Esophagus squamous epithelium (tissue), 4 donors: ENCODE measurements around the gene CTCF.

Source experiments
- POLR2A ChIP-seq, 4 donors: fragments of 450-650 bp; IDR thresholded peaks; one replicate each; pipeline ENCODE4 v1.6.1; 2017; ENCODE audit warnings: antibody characterized with exemption in 4 of 4, mild to moderate bottlenecking in 4 of 4, moderate library complexity in 3 of 4
- TF ChIP-seq, protein P1 (sequence below), 6 experiments: fragments of 450-650 bp in 4 of 6; fragments of 200-600 bp in 2 of 6; sonication (generic) in 2 of 6; IDR thresholded peaks; one replicate each; pipeline ENCODE4 v1.5.1; 2016 to 2019; ENCODE audit warnings: antibody characterized with exemption in 6 of 6, mild to moderate bottlenecking in 4 of 6, moderate library complexity in 4 of 6

DNA sequence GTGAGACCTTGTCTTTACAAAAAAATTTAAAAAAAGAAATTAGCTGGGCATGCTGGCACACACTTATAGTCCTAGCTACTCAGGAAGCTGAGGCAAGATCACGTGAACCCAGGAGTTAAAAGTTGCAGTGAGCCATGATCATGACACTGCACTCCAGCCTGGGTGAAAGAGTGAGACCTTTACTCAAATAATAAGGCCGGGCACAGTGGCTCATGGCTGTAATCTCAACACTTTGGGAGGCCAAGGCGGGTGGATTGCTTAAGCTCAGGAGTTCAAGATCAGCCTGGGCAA is 45.2 kb upstream of the CTCF start:
- TF ChIP-seq, protein P1, sequence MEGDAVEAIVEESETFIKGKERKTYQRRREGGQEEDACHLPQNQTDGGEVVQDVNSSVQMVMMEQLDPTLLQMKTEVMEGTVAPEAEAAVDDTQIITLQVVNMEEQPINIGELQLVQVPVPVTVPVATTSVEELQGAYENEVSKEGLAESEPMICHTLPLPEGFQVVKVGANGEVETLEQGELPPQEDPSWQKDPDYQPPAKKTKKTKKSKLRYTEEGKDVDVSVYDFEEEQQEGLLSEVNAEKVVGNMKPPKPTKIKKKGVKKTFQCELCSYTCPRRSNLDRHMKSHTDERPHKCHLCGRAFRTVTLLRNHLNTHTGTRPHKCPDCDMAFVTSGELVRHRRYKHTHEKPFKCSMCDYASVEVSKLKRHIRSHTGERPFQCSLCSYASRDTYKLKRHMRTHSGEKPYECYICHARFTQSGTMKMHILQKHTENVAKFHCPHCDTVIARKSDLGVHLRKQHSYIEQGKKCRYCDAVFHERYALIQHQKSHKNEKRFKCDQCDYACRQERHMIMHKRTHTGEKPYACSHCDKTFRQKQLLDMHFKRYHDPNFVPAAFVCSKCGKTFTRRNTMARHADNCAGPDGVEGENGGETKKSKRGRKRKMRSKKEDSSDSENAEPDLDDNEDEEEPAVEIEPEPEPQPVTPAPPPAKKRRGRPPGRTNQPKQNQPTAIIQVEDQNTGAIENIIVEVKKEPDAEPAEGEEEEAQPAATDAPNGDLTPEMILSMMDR (IDR thresholded peaks at IDR 0.05) = no peak
- no peak for TF ChIP-seq POLR2A (IDR thresholded peaks at IDR 0.05)
